GM12874 (cell line): ENCODE measurements around the gene CYP26B1.

Source experiments
- TF ChIP-seq, protein P1 (sequence below): IDR thresholded peaks from 2 replicates; pipeline ENCODE4 v1.5.1; 2011; ENCODE audit warnings: low read depth, mild to moderate bottlenecking, control low read depth, low read length, moderate library complexity; ENCODE audit not compliant: insufficient read depth

CYP26B1 gene

DNA sequence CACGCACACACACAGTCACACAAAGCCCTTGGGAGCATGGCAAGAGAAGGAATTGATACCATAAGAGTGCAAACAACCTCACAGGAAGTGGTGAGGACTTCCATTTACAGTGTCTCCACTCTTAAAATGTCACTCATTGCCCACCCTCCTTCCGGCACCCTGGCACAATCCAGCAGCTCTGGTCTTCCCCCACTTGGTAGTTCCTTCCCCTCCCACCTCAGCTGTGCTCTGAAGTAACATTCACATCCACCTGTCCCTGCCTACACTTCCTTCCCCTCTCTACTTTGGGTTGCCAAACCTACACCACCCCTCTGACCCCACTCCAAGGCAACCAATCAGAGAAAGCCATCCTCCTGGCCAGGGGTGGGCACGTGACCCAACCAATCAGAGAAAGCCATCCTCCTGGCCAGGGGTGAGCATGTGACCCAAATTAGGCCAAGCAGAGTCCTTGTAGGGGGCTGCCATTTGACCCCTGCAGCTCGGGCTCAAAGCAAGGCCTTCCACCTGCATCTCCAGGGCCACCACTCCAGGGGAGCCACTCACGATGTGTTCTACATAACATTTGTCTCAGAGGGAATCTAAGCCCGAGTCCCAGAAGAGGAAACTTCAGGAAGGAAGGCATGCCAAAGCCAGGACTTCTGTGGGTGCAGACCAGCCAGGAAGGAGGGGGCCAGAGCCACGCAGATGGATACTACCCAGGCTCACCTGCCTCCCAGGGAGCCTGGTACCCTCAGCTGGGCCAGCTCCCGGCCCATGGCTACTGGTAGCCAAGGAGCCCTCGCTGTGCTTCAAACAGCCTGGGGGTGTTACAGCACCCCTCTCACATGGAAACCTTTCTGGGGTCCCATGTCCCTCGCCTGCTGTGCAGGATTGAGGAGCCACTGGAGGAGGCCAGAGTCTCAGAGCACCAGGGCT, 21.2 kb downstream of the CYP26B1 start:
- TF ChIP-seq, protein P1, sequence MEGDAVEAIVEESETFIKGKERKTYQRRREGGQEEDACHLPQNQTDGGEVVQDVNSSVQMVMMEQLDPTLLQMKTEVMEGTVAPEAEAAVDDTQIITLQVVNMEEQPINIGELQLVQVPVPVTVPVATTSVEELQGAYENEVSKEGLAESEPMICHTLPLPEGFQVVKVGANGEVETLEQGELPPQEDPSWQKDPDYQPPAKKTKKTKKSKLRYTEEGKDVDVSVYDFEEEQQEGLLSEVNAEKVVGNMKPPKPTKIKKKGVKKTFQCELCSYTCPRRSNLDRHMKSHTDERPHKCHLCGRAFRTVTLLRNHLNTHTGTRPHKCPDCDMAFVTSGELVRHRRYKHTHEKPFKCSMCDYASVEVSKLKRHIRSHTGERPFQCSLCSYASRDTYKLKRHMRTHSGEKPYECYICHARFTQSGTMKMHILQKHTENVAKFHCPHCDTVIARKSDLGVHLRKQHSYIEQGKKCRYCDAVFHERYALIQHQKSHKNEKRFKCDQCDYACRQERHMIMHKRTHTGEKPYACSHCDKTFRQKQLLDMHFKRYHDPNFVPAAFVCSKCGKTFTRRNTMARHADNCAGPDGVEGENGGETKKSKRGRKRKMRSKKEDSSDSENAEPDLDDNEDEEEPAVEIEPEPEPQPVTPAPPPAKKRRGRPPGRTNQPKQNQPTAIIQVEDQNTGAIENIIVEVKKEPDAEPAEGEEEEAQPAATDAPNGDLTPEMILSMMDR = no peak

DNA sequence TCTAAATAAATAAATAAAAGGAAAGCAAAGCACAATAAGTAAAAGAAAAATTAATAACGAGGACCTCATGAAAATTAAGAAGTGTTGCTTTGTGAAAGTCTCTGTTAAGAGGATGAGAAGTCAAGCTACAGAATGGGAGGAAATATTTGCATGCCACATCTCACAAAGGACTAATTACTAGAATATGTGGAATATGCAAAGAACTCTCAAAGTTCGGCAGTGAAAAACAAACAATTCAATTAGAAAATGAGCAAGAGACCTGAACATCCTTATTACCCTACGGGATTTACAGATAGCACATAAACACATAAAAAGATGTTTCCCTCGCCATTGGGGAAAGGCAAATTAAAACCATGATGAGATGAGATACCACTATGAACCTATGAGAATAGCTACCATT, 23.3 kb downstream of the CYP26B1 start:
- TF ChIP-seq, protein P1 = no peak

DNA sequence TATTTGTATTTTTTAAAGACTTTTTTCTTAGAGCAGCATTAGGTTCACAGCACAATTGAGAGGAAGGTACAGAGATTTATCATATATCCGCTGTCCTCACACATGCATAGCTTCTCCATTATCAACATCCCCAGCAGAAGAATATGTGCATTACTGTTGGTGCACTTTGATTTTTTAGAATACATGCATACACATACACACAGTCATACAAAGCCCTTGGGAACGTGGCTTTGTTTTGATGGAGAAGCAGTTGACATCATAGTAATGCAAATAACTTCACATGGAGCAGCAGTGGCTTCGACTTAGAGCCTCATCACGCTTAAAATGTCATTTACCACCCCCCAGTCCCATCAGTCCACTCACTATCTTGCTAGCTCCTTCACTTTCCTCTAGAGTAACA, 26.5 kb downstream of the CYP26B1 start:
- TF ChIP-seq, protein P1 = no peak

DNA sequence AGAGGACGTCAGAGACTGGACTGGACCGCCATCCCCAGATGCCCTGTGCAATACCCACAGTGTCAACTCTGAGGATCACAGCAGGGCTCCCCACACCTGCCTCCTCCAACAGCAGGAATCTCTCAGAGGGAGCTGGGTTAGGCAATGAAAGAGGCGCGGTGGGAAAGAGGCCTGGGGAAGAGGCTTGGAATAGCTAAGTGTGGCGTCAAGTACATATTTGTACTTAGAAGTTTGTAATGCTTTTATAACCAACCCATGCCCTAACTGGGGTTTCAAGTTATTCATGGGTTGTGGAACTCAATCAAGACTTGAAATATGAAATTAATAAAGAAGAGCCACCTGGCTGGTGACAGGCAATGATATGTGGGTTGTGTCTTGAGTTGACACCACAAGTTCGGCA, 28.7 kb downstream of the CYP26B1 start:
- TF ChIP-seq, protein P1 = no peak

DNA sequence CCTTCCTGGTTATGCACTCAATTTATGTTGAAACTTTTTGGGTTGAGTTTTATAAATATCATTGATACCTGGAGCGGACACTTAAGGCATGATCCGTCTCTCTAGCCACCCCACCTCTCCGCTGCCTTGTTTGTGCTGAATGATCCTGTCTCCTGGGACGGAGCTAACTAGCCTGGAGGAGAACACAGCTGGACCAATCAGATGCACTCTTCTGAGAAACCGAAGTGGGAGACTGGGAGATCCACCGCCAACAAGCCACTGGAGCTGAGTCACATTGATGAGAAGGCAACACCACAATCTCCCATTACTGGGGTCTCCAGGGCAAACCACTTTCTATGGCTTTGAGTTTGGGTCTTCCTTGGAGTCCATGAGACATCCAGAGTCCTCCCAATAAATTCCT, 29.3 kb downstream of the CYP26B1 start:
- TF ChIP-seq, protein P1 = no peak

DNA sequence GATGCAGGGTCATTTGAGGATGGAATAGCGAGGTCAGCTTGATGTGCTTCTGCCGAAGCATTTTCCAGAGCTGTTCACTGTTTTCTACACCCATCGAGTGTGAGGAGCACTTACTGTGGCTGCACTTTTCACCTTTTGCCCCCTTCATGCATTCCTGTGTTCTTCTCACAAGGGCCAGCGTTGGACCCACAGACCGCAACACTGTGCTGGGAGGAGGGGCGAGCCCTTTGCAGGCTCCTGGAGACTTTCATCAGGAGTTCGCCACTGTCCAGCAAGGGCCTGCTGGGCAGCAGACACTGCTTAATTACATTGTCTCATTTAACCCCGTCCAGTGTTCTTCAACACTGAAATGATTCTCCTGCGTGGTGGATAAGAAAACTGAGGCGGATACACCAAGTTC, 29.9 kb downstream of the CYP26B1 start:
- TF ChIP-seq, protein P1 = no peak

DNA sequence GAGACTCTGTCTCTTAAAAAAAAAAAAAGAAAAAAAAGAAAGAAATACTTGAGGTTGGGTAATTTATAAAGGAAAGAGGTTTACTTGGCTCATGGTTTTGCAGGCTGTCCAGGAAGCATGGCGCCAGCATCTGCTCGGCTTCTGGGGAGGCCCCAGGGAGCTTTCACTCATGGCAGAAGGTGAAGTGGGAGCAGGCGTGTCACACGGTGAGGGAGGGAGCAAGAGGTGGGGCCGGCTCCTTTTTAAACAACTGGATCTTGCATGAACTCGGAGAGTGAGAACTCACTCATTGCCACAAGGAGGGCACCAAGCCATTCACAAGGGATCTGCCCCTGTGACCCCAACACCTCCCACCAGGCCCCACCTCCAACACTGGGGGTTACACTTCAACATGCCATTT, 30.6 kb downstream of the CYP26B1 start:
- TF ChIP-seq, protein P1 = no peak
